Measurements from ENCODE around the gene ARPC1A. TPM values are rescaled to one million over a fixed set of nuclear protein-coding genes. Genes with fewer than 3 reads are reported as not detected.

Gene ARPC1A
- total RNA-seq, 3 donors from 2014 or later = 113 to 122 (median 117) TPM

DNA sequence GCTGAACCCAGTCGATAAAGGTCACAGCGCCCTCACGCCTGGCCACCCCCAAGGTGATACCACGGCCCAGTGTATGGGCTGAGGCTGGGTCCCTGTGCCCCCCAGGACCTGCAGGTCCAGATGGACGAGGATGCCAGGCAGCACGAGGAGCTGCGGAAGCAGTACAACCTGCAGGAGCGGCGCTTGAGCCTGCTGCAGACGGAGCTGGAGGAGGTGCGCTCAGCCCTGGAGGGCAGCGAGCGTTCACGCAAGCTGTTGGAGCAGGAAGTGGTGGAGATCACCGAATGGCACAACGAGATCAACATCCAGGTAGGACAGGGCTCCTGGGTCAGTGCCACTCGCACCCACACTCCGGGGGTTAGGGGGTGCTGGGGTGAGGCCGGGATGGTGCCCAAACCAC is 24.2 kb upstream of the ARPC1A start:
- Histone ChIP-seq H3K4me1 (no peaks in the 10 kb centered on the region), H3K4me3 (no peak overlapping the region), H3K27me3 (no peaks in the 10 kb centered on the region), H3K27ac (no peak overlapping the region), H3K36me3 (no peaks in the 10 kb centered on the region), H3K9me3 (no peaks in the 10 kb centered on the region)
- DNase-seq (ENCODE audit: low spot score in 2 of 2) = no peak
- intact Hi-C loops (cut with DNase I; ENCODE audit: low total_unique reads) = no loop called here
- TF ChIP-seq POLR2AphosphoS5 (IDR thresholded peaks at IDR 0.05) (no peak), POLR2A (IDR thresholded peaks at IDR 0.05) (no peak)
- TF ChIP-seq, protein P1, sequence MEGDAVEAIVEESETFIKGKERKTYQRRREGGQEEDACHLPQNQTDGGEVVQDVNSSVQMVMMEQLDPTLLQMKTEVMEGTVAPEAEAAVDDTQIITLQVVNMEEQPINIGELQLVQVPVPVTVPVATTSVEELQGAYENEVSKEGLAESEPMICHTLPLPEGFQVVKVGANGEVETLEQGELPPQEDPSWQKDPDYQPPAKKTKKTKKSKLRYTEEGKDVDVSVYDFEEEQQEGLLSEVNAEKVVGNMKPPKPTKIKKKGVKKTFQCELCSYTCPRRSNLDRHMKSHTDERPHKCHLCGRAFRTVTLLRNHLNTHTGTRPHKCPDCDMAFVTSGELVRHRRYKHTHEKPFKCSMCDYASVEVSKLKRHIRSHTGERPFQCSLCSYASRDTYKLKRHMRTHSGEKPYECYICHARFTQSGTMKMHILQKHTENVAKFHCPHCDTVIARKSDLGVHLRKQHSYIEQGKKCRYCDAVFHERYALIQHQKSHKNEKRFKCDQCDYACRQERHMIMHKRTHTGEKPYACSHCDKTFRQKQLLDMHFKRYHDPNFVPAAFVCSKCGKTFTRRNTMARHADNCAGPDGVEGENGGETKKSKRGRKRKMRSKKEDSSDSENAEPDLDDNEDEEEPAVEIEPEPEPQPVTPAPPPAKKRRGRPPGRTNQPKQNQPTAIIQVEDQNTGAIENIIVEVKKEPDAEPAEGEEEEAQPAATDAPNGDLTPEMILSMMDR (IDR thresholded peaks at IDR 0.05) = no peak

DNA sequence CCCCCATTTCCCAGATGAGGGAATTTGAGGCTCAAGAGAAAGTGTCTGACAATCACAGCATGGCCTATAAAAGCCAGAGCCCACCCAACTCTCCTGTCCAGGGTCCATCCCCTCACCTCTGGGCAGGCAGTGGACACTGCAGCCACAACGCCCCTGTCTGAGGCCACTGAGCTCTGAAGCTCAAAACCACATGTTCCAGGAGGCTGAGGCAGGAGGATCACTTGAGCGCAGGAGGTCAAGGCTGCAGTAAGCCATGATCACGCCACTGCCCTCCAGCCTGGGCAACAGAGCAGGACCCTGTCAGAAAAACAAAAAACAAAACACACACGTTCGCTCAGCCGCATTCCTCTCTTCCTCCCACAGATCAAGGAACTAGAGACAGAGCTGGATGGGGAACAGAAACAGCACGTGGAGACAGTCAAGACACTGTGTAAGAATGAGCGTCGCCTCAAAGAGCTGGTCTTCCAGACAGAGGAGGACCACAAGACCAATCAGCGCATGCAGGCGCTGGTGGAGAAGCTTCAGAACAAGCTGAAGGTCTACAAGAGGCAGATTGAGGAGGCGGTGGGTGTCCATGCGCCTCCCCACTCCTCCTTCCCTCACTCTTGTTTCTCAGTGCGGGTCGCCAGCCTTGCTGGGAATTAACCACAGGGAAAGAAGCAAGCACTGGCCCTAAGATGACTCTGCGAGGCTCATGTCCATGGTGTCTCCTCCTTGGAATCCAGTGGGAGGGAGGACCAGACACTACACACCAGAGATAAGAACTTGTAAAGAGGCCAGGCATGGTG is 20.0 kb upstream of the ARPC1A start:
- intact Hi-C loops (cut with DNase I; ENCODE audit: low total_unique reads) = no loop called here
- DNase-seq (ENCODE audit: low spot score in 2 of 2) = no peak
- Histone ChIP-seq H3K9me3 (peaks cover 12% of the 10 kb centered on the region in 2 donors), H3K4me1 (no peaks in the 10 kb centered on the region), H3K27ac (no peak overlapping the region), H3K4me3 (no peak overlapping the region), H3K36me3 (no peaks in the 10 kb centered on the region), H3K27me3 (no peaks in the 10 kb centered on the region)
- no peak for TF ChIP-seq POLR2AphosphoS5 (IDR thresholded peaks at IDR 0.05)
- TF ChIP-seq POLR2A (IDR thresholded peaks at IDR 0.05) = no peak
- TF ChIP-seq, protein P1 (IDR thresholded peaks at IDR 0.05) = no peak

GRCh38 chr7:99308461-99309074 is 17.1 kb upstream of the ARPC1A start:
- no peak overlapping the region for H3K4me3 ChIP-seq
- peaks cover 12% of the 10 kb centered on the region in 2 donors for H3K9me3 ChIP-seq
- H3K27ac ChIP-seq = no peak overlapping the region
- TF ChIP-seq, protein P1 (IDR thresholded peaks at IDR 0.05) = no peak
- no peak for TF ChIP-seq POLR2AphosphoS5 (IDR thresholded peaks at IDR 0.05)
- no peak for TF ChIP-seq POLR2A (IDR thresholded peaks at IDR 0.05)
- no peaks in the 10 kb centered on the region for H3K4me1 ChIP-seq
- H3K36me3 ChIP-seq = no peaks in the 10 kb centered on the region
- DNase-seq (ENCODE audit: low spot score in 2 of 2) = no peak
- no peaks in the 10 kb centered on the region for H3K27me3 ChIP-seq
- intact Hi-C loops (cut with DNase I; ENCODE audit: low total_unique reads) = no loop called here

GRCh38 chr7:99309111-99309510 is 16.6 kb upstream of the ARPC1A start:
- no peak overlapping the region for H3K4me3 ChIP-seq

More at GRCh38 chr7:99309111-99309510, 16.6 kb upstream of the ARPC1A start:
- H3K9me3 ChIP-seq = peaks cover 12% of the 10 kb centered on the region in 2 donors
- no peaks in the 10 kb centered on the region for H3K36me3 ChIP-seq
- no peak for TF ChIP-seq POLR2A (IDR thresholded peaks at IDR 0.05)
- TF ChIP-seq, protein P1 (IDR thresholded peaks at IDR 0.05) = no peak
- no peak for TF ChIP-seq POLR2AphosphoS5 (IDR thresholded peaks at IDR 0.05)
- no peak overlapping the region for H3K27ac ChIP-seq
- no peaks in the 10 kb centered on the region for H3K27me3 ChIP-seq
- intact Hi-C loops (cut with DNase I; ENCODE audit: low total_unique reads) = no loop called here
- H3K4me1 ChIP-seq = no peaks in the 10 kb centered on the region
- no peak for DNase-seq (ENCODE audit: low spot score in 2 of 2)
